Measurements from ENCODE around the gene KCNF1. TPM values are rescaled to one million over a fixed set of nuclear protein-coding genes. Genes with fewer than 3 reads are reported as not detected.

Gene KCNF1
- total RNA-seq, 1 donor from 2014 or later = 0.30 TPM

DNA sequence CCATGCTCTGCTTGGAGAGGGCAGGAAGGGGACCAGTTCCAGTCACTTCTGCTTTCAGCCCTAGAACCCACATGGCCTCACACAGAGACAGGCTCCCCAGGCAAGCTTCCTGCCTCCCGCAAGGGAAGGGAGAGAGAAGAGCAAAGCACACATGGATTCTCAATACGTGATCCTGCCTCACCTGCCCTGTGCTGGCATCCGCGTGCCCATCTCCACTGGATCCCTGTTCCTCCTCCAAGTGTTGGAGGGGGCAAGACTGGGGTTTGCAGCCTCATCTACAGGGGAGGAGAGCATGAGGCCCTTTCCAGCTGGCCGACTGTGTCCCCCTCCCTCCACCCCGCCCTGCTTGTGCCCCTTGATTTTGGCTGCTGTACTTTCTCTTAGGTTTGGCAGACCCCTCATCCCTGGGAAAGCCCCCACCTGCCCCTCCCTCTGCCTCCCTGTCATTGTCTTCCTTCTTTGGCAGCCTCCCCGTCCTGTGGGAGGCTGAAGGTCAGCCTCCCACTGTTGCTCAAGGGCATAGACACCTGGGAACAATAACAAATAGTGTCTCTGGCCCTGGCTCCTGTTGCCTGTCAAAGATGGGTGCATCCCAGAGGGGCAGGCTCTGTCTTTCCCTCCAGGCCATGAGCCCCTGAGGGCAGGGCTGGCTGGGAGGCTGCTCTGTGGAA lies 22.7 kb downstream of the KCNF1 start:
- Histone ChIP-seq H3K27ac (replicated peaks) (no peak overlapping the region), H3K9me3 (replicated peaks) (peaks cover 15% of the 10 kb centered on the region), H3K4me1 (no peaks in the 10 kb centered on the region), H3K4me3 (no peak overlapping the region), H3K36me3 (no peaks in the 10 kb centered on the region), H3K27me3 (ENCODE audit: low read depth) (peaks cover 63% of the 10 kb centered on the region)
- TF ChIP-seq, protein P1, sequence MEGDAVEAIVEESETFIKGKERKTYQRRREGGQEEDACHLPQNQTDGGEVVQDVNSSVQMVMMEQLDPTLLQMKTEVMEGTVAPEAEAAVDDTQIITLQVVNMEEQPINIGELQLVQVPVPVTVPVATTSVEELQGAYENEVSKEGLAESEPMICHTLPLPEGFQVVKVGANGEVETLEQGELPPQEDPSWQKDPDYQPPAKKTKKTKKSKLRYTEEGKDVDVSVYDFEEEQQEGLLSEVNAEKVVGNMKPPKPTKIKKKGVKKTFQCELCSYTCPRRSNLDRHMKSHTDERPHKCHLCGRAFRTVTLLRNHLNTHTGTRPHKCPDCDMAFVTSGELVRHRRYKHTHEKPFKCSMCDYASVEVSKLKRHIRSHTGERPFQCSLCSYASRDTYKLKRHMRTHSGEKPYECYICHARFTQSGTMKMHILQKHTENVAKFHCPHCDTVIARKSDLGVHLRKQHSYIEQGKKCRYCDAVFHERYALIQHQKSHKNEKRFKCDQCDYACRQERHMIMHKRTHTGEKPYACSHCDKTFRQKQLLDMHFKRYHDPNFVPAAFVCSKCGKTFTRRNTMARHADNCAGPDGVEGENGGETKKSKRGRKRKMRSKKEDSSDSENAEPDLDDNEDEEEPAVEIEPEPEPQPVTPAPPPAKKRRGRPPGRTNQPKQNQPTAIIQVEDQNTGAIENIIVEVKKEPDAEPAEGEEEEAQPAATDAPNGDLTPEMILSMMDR (IDR thresholded peaks at IDR 0.05; ENCODE audit: borderline replicate concordance) = no peak
- DNase-seq = no peak
- intact Hi-C loops (cut with micrococcal nuclease) = no loop called here

- peaks cover 20% of the 10 kb centered on the region for H3K9me3 ChIP-seq (replicated peaks)
- H3K36me3 ChIP-seq = no peaks in the 10 kb centered on the region
- intact Hi-C loops (cut with micrococcal nuclease) = no loop called here
- no peaks in the 10 kb centered on the region for H3K4me1 ChIP-seq
- DNase-seq = no peak
- H3K27ac ChIP-seq (replicated peaks) = no peak overlapping the region
- TF ChIP-seq, protein P1 (IDR thresholded peaks at IDR 0.05; ENCODE audit: borderline replicate concordance) = no peak
- H3K27me3 ChIP-seq (ENCODE audit: low read depth) = peaks cover 59% of the 10 kb centered on the region
- H3K4me3 ChIP-seq = no peak overlapping the region
Observed at GRCh38 chr2:10934979-10935350, 23.2 kb downstream of the KCNF1 start.

- DNase-seq = no peak
- H3K36me3 ChIP-seq = no peaks in the 10 kb centered on the region
- TF ChIP-seq, protein P1 (IDR thresholded peaks at IDR 0.05; ENCODE audit: borderline replicate concordance) = no peak
- intact Hi-C loops (cut with micrococcal nuclease) = no loop called here
- peaks cover 56% of the 10 kb centered on the region for H3K27me3 ChIP-seq (ENCODE audit: low read depth)
- peaks cover 22% of the 10 kb centered on the region for H3K9me3 ChIP-seq (replicated peaks)
- H3K27ac ChIP-seq (replicated peaks) = no peak overlapping the region
- H3K4me3 ChIP-seq = no peak overlapping the region
- H3K4me1 ChIP-seq = no peaks in the 10 kb centered on the region
Observed at GRCh38 chr2:10935366-10935918, 23.7 kb downstream of the KCNF1 start.

DNA sequence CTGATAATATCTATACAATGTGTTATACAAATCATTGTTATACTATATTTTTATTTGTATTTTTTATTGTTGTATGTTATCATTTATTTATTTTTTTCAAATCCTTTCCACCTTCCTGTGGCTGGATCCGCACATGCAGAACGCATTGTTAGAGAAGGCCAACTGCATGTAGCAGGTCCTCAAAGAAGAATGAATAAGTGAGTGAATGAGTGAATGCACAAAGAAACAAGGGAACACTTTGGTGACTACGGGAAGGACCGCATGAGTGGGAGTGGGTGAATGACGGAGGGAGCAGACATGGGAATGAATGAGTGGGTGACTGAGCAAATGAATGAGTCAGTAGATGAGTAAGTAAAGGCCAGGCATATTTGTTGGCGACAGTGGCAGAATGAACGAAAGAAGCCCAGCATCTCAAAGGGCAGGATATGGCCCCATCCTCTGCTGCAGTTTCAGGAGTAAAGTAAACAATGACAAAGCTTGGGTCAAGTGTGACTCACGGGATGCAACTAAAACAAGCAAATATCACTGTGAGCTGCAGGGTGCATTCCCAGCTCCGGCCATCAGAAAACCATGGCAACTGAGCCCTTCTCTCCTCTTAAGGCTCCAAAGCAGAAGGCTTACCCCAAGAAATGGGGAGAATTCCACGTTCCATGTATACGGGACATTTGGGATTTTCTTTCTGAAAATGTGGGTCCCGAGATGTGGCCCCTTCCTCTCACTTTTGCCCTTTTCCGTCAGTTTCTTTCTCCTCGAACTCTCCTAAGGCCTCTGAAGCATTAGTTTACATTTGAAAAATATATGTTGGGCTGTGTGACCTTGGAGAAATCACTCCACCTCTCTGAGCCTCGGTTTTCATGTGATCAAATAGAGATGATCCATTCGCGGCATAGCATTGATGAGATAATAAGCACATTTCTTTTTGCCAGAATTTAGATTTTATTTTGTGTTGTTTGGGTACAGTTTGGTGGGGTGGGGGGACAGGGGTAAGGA lies 24.5 kb downstream of the KCNF1 start:
- no peak overlapping the region for H3K27ac ChIP-seq (replicated peaks)
- peaks cover 22% of the 10 kb centered on the region for H3K9me3 ChIP-seq (replicated peaks)
- H3K27me3 ChIP-seq (ENCODE audit: low read depth) = peaks cover 48% of the 10 kb centered on the region
- DNase-seq = no peak
- H3K36me3 ChIP-seq = no peaks in the 10 kb centered on the region
- TF ChIP-seq, protein P1 (IDR thresholded peaks at IDR 0.05; ENCODE audit: borderline replicate concordance) = no peak
- H3K4me1 ChIP-seq = no peaks in the 10 kb centered on the region
- H3K4me3 ChIP-seq = no peak overlapping the region
- intact Hi-C loops (cut with micrococcal nuclease) = no loop called here

DNA sequence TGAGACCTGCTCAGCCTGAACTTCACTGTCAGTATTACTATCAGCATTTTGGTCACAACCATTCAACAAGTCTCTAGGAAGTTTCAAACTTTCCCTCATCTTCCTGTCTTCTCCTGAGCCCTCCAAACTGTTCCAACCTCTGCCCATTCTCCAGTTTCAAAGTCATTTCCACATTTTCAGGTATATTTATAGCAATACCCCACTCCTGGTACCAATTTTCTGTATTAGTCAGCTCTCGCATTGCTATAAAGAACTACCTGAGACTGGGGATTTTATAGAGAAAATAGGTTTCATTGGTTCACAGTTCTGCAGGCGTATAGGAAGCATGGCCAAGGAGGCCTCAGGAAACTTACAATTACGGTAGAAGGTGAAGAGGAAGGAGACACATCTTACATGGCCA lies 27.3 kb downstream of the KCNF1 start:
- intact Hi-C loops (cut with micrococcal nuclease) = no loop called here
- H3K36me3 ChIP-seq = no peaks in the 10 kb centered on the region
- no peaks in the 10 kb centered on the region for H3K4me1 ChIP-seq
- no peak overlapping the region for H3K27ac ChIP-seq (replicated peaks)
- TF ChIP-seq, protein P1 (IDR thresholded peaks at IDR 0.05; ENCODE audit: borderline replicate concordance) = no peak
- DNase-seq = no peak
- H3K4me3 ChIP-seq = no peak overlapping the region
- peaks cover 39% of the 10 kb centered on the region for H3K27me3 ChIP-seq (ENCODE audit: low read depth)
- H3K9me3 ChIP-seq (replicated peaks) = peaks cover 22% of the 10 kb centered on the region
